Liver (tissue), 9 donors: ENCODE results near the gene RNF126. TPM values are rescaled to one million over a fixed set of nuclear protein-coding genes. Genes with fewer than 3 reads are reported as not detected.

Experiments
- DNase-seq: peaks from one replicate; pipeline ENCODE4 v3.0.0-alpha.2; 2017; ENCODE audit warnings: low spot score
- H3K27ac ChIP-seq, 2 donors: one replicate each; pipeline ENCODE4 v1.7.0; 2013; ENCODE audit warnings: inconsistent platforms in 2 of 2, low read length in 2 of 2, control low read depth in 1 of 2, low read depth in 1 of 2, mild to moderate bottlenecking in 1 of 2
- H3K27me3 ChIP-seq, 4 donors: one replicate each; pipeline versions ENCODE4 v1.6.1 to v1.7.0; 2013; ENCODE audit warnings: low read length in 3 of 4, inconsistent platforms in 1 of 4, mild to moderate bottlenecking in 1 of 4, moderate library complexity in 1 of 4; ENCODE audit not compliant: control insufficient read depth in 4 of 4, insufficient read depth in 4 of 4
- H3K36me3 ChIP-seq, 4 donors: one replicate each; pipeline versions ENCODE4 v1.6.1 to v1.7.0; 2013; ENCODE audit warnings: low read length in 3 of 4, mild to moderate bottlenecking in 3 of 4, low read depth in 1 of 4, moderate library complexity in 1 of 4; ENCODE audit not compliant: control insufficient read depth in 4 of 4, insufficient read depth in 3 of 4
- H3K4me1 ChIP-seq, 4 donors: one replicate each; pipeline versions ENCODE4 v1.6.1 to v1.7.0; 2013; ENCODE audit warnings: low read length in 3 of 4, mild to moderate bottlenecking in 3 of 4, moderate library complexity in 1 of 4; ENCODE audit not compliant: control insufficient read depth in 4 of 4, insufficient read depth in 4 of 4
- H3K4me3 ChIP-seq, 3 donors: one replicate each; pipeline versions ENCODE4 v1.6.1 to v1.7.0; 2013; ENCODE audit warnings: low read length in 3 of 3, control low read depth in 1 of 3, low read depth in 1 of 3, mild to moderate bottlenecking in 1 of 3
- H3K9ac ChIP-seq, 2 donors: one replicate each; pipeline ENCODE4 v1.7.0; 2013; ENCODE audit warnings: low read length in 2 of 2, mild to moderate bottlenecking in 2 of 2, moderate library complexity in 2 of 2, control low read depth in 1 of 2, low read depth in 1 of 2
- H3K9me3 ChIP-seq, 4 donors: one replicate each; pipeline versions ENCODE4 v1.6.1 to v1.7.0; 2013; ENCODE audit warnings: low read length in 3 of 4; ENCODE audit not compliant: control insufficient read depth in 4 of 4
- EGR1 ChIP-seq, 2 donors: IDR thresholded peaks; 2 replicates each; pipeline ENCODE4 v1.6.1; 2016 to 2018; ENCODE audit warnings: antibody characterized with exemption in 2 of 2, low read depth in 2 of 2
- FOXA2 ChIP-seq: IDR thresholded peaks from 2 replicates; pipeline ENCODE4 v1.6.1; 2016; ENCODE audit warnings: antibody characterized with exemption
- GABPA ChIP-seq, 2 donors: IDR thresholded peaks in 1 of 2; conservative IDR thresholded peaks in 1 of 2; 2 replicates each; pipeline ENCODE4 v1.6.1; 2016; ENCODE audit warnings: antibody characterized with exemption in 2 of 2, mild to moderate bottlenecking in 1 of 2, moderate library complexity in 1 of 2
- HNF4A ChIP-seq, 2 donors: conservative IDR thresholded peaks; 2 replicates each; pipeline ENCODE4 v1.6.1; 2016; ENCODE audit warnings: antibody characterized with exemption in 2 of 2, mild to moderate bottlenecking in 2 of 2
- HNF4G ChIP-seq: IDR thresholded peaks from 2 replicates; pipeline ENCODE4 v1.6.1; 2016; ENCODE audit warnings: antibody characterized with exemption
- JUND ChIP-seq, 2 donors: IDR thresholded peaks; 2 replicates each; pipeline ENCODE4 v1.6.1; 2016; ENCODE audit warnings: antibody characterized with exemption in 2 of 2
- NR2F2 ChIP-seq: IDR thresholded peaks from 2 replicates; pipeline ENCODE4 v1.6.1; 2016; ENCODE audit warnings: antibody characterized with exemption
- RAD21 ChIP-seq, 2 donors: IDR thresholded peaks; 2 replicates each; pipeline ENCODE4 v1.6.1; 2016; ENCODE audit warnings: antibody characterized with exemption in 2 of 2, mild to moderate bottlenecking in 2 of 2
- RXRA ChIP-seq, 2 donors: IDR thresholded peaks; 2 replicates each; pipeline ENCODE4 v1.6.1; 2017 to 2018; ENCODE audit warnings: antibody characterized with exemption in 2 of 2, mild to moderate bottlenecking in 1 of 2
- SP1 ChIP-seq: IDR thresholded peaks from 2 replicates; pipeline ENCODE4 v1.6.1; 2018; ENCODE audit warnings: antibody characterized with exemption, mild to moderate bottlenecking
- TAF1 ChIP-seq: conservative IDR thresholded peaks from 2 replicates; pipeline ENCODE4 v1.6.1; 2016; ENCODE audit warnings: antibody characterized with exemption, mild to moderate bottlenecking
- YY1 ChIP-seq: IDR thresholded peaks from 2 replicates; pipeline ENCODE4 v1.6.1; 2016; ENCODE audit warnings: antibody characterized with exemption, mild to moderate bottlenecking
- WGBS: extraction: QIAGEN DNeasy Blood & Tissue Kit; methylation state at CpG from one replicate; pipeline ENCODE4 v1.1.7; 2013; 5-methylcytosine and 5-hydroxymethylcytosine counted together
- polyA plus RNA-seq, 2 donors: library from polyadenylated mRNA; stranded (reverse) in 1 of 2; unstranded in 1 of 2; fragments of 200-250 nt in 1 of 2; fragments of >200 nt in 1 of 2; fragmentation: Nextera tagmentation in 1 of 2; extraction: Ambion mirVana in 1 of 2; gene quantifications; one replicate each; pipeline versions ENCODE4 v1.2.1 to v1.2.3, GENCODE V29; 2013 to 2015
- total RNA-seq, 2 donors: library from RNA; depleted of rRNA; stranded (reverse); fragments of >200 nt; gene quantifications; one replicate each; pipeline ENCODE4 v1.2.3, GENCODE V29; 2014
- TF ChIP-seq, protein P1 (sequence below): IDR thresholded peaks from 2 replicates; pipeline ENCODE4 v1.6.1; 2016; ENCODE audit warnings: antibody characterized with exemption
- TF ChIP-seq, protein P2 (sequence below): IDR thresholded peaks from 2 replicates; pipeline ENCODE4 v1.6.1; 2016; ENCODE audit warnings: antibody characterized with exemption
- TF ChIP-seq, protein P3 (sequence below): fragments of 150-350 bp; IDR thresholded peaks from 2 replicates; pipeline ENCODE4 v1.5.1; 2017; ENCODE audit warnings: improper control_type of control experiment, low read depth, low read length; ENCODE audit not compliant: missing input control
- TF ChIP-seq, protein P4 (sequence below): IDR thresholded peaks from 2 replicates; pipeline ENCODE4 v1.6.1; 2016; ENCODE audit warnings: antibody characterized with exemption, mild to moderate bottlenecking
- donor health status: healthy.
- donor health status: healthy.
- donor health status: healthy.
- donor health status: healthy.
- donor health status: healthy.

Gene RNF126
- total and polyA plus RNA-seq, 4 donors: 16.7 to 32.7 (median 24.1) TPM

DNA sequence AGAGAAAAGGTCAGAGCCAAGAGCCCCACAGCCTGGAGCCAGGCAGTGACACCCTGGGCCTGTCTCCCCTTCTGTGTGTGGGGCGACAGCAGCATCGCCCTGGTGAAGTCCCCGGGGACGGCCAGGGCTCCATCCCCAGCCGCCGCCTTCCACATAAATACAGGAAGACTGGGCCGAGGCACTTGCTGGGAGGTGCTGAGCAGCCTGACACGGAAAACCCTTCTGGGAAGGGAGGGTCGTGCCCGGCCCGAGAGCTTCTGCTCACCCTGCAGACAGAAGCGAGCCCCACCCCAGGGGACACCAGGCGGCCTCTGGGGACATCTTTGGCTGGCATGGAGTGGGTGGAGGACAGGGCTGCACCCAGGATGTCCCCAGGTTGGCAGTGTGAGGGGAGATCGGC, 18.2 kb downstream of the RNF126 start:
- WGBS: 87% methylated on average over 14 of the region's 14 CpGs
- H3K36me3 ChIP-seq: peaks cover 0 to 37% (median 20%) of the 10 kb centered on the region in 4 donors

DNA sequence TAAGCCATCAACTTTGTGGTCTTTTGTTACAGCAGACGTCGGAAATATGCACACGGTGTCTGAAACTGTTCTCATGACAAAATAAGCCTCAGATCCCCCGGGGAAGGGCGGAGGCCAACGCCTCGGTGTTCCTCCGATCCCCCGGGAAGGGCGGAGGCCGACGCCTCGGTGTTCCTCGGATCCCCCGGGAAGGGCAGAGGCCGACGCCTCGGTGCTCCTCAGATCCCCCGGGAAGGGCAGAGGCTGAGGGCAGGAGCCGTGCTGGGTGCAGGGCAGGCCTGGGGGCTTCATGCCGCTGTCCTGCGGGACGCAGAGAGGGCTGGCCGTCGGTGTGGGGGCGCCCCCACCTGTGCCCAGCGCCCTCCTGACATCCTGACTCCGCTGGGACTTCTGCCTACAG, 18.7 kb downstream of the RNF126 start:
- no peak overlapping the region for H3K4me3 ChIP-seq
- TF ChIP-seq, protein P1, sequence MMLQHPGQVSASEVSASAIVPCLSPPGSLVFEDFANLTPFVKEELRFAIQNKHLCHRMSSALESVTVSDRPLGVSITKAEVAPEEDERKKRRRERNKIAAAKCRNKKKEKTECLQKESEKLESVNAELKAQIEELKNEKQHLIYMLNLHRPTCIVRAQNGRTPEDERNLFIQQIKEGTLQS: no peak
- TF ChIP-seq SP1 (no peak), YY1 (no peak), RXRA (IDR thresholded peaks at IDR 0.05) (no peak), JUND (IDR thresholded peaks at IDR 0.05) (no peak), NR2F2 (no peak)
- TF ChIP-seq, protein P2, sequence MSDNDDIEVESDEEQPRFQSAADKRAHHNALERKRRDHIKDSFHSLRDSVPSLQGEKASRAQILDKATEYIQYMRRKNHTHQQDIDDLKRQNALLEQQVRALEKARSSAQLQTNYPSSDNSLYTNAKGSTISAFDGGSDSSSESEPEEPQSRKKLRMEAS: no peak
- no peak overlapping the region for H3K27ac ChIP-seq
- no peaks in the 10 kb centered on the region for H3K27me3 ChIP-seq
- WGBS: 79% methylated on average over 28 of the region's 28 CpGs
- H3K4me1 ChIP-seq: peaks cover 0 to 2% (median 2%) of the 10 kb centered on the region in 4 donors
- H3K9ac ChIP-seq: no peak overlapping the region
- H3K9me3 ChIP-seq: no peaks in the 10 kb centered on the region
- peaks cover 0 to 34% (median 18%) of the 10 kb centered on the region in 4 donors for H3K36me3 ChIP-seq
- no peak for DNase-seq

More for the DNA sequence above, 18.2 kb downstream of the RNF126 start:
- peaks cover 0 to 1% (median 0%) of the 10 kb centered on the region in 4 donors for H3K4me1 ChIP-seq
- H3K9me3 ChIP-seq: no peaks in the 10 kb centered on the region
- TF ChIP-seq YY1 (no peak), GABPA (IDR thresholded peaks at IDR 0.05 in 1 of 2, conservative IDR thresholded peaks at IDR 0.05 in 1 of 2) (no peak), SP1 (no peak), HNF4G (no peak), TAF1 (no peak), FOXA2 (no peak), HNF4A (conservative IDR thresholded peaks at IDR 0.05) (no peak), RXRA (IDR thresholded peaks at IDR 0.05) (no peak), JUND (IDR thresholded peaks at IDR 0.05) (no peak), EGR1 (IDR thresholded peaks at IDR 0.05; ENCODE audit: low read depth in 2 of 2) (no peak), RAD21 (IDR thresholded peaks at IDR 0.05) (no peak), NR2F2 (no peak)
- TF ChIP-seq, protein P3, sequence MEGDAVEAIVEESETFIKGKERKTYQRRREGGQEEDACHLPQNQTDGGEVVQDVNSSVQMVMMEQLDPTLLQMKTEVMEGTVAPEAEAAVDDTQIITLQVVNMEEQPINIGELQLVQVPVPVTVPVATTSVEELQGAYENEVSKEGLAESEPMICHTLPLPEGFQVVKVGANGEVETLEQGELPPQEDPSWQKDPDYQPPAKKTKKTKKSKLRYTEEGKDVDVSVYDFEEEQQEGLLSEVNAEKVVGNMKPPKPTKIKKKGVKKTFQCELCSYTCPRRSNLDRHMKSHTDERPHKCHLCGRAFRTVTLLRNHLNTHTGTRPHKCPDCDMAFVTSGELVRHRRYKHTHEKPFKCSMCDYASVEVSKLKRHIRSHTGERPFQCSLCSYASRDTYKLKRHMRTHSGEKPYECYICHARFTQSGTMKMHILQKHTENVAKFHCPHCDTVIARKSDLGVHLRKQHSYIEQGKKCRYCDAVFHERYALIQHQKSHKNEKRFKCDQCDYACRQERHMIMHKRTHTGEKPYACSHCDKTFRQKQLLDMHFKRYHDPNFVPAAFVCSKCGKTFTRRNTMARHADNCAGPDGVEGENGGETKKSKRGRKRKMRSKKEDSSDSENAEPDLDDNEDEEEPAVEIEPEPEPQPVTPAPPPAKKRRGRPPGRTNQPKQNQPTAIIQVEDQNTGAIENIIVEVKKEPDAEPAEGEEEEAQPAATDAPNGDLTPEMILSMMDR: no peak
- TF ChIP-seq, protein P4, sequence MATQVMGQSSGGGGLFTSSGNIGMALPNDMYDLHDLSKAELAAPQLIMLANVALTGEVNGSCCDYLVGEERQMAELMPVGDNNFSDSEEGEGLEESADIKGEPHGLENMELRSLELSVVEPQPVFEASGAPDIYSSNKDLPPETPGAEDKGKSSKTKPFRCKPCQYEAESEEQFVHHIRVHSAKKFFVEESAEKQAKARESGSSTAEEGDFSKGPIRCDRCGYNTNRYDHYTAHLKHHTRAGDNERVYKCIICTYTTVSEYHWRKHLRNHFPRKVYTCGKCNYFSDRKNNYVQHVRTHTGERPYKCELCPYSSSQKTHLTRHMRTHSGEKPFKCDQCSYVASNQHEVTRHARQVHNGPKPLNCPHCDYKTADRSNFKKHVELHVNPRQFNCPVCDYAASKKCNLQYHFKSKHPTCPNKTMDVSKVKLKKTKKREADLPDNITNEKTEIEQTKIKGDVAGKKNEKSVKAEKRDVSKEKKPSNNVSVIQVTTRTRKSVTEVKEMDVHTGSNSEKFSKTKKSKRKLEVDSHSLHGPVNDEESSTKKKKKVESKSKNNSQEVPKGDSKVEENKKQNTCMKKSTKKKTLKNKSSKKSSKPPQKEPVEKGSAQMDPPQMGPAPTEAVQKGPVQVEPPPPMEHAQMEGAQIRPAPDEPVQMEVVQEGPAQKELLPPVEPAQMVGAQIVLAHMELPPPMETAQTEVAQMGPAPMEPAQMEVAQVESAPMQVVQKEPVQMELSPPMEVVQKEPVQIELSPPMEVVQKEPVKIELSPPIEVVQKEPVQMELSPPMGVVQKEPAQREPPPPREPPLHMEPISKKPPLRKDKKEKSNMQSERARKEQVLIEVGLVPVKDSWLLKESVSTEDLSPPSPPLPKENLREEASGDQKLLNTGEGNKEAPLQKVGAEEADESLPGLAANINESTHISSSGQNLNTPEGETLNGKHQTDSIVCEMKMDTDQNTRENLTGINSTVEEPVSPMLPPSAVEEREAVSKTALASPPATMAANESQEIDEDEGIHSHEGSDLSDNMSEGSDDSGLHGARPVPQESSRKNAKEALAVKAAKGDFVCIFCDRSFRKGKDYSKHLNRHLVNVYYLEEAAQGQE: no peak
- TF ChIP-seq, protein P2: no peak
- TF ChIP-seq, protein P1: no peak
- no peak overlapping the region for H3K4me3 ChIP-seq
- no peaks in the 10 kb centered on the region for H3K27me3 ChIP-seq
- H3K27ac ChIP-seq: no peak overlapping the region
- no peak for DNase-seq
- H3K9ac ChIP-seq: no peak overlapping the region
